Neutrophil (primary cell): ENCODE measurements around the gene EPHX1.
A peak's percentile ranks its signal among the peaks of the same experiment; 100 is the strongest.
"Not testable (repeated sequence)": the region's sequence is repeated elsewhere in the genome, so short reads cannot be mapped to it uniquely, and the experiment has no call there.

ENCODE experiments used
- H3K27ac ChIP-seq: fragments of 200-600 bp; sonication (generic); 2 replicates; pipeline ENCODE4 v1.5.1; 2016; ENCODE audit warnings: mild to moderate bottlenecking, moderate library complexity
- H3K27me3 ChIP-seq: fragments of 200-600 bp; sonication (generic); 2 replicates; pipeline ENCODE4 v1.6.0; 2016; ENCODE audit warnings: mild to moderate bottlenecking
- H3K36me3 ChIP-seq: fragments of 200-600 bp; sonication (generic); 2 replicates; pipeline ENCODE4 v1.5.1; 2017
- H3K4me1 ChIP-seq, 2 experiments: fragments of 200-600 bp in 1 of 2; sonication (generic) in 1 of 2; 1 replicate in 1 of 2; 2 replicates in 1 of 2; pipeline versions ENCODE4 v1.5.1 to v1.6.1; 2013 to 2016; ENCODE audit warnings: low read depth in 1 of 2, low read length in 1 of 2, mild to moderate bottlenecking in 1 of 2, moderate library complexity in 1 of 2; ENCODE audit not compliant: control insufficient read depth in 1 of 2, insufficient read depth in 1 of 2
- H3K4me3 ChIP-seq, 2 experiments: fragments of 200-600 bp in 1 of 2; sonication (generic) in 1 of 2; 1 replicate in 1 of 2; 2 replicates in 1 of 2; pipeline ENCODE4 v1.5.1; 2013 to 2016; ENCODE audit warnings: low read depth in 1 of 2, low read length in 1 of 2, mild to moderate bottlenecking in 1 of 2, moderate library complexity in 1 of 2
- H3K9me3 ChIP-seq: fragments of 200-600 bp; sonication (generic); 2 replicates; pipeline ENCODE4 v1.5.1; 2016
- CTCF ChIP-seq: fragments of 200-600 bp; sonication (generic); IDR thresholded peaks from 2 replicates; pipeline ENCODE4 v1.5.1; 2016; ENCODE audit warnings: antibody characterized with exemption

Gene EPHX1

GRCh38 chr1:225835856-225836255, 25.9 kb downstream of the EPHX1 start:
- no peak overlapping the region for H3K4me3 ChIP-seq
- peak overlapping the region; percentile 79 for H3K27ac ChIP-seq
- H3K27me3 ChIP-seq: no peaks in the 10 kb centered on the region
- no peak for TF ChIP-seq CTCF
- peaks cover 18 to 22% of the 10 kb centered on the region in 2 experiments for H3K4me1 ChIP-seq
- H3K9me3 ChIP-seq: no peaks in the 10 kb centered on the region
- peaks cover 10% of the 10 kb centered on the region for H3K36me3 ChIP-seq

GRCh38 chr1:225836296-225836695, 26.4 kb downstream of the EPHX1 start:
- peaks cover 18 to 22% of the 10 kb centered on the region in 2 experiments for H3K4me1 ChIP-seq
- H3K4me3 ChIP-seq, H3K36me3 ChIP-seq, H3K27me3 ChIP-seq, H3K9me3 ChIP-seq: not testable (repeated sequence)
- H3K27ac ChIP-seq: peak overlapping the region; percentile 79

- Histone ChIP-seq H3K4me1 (peaks cover 18 to 22% of the 10 kb centered on the region in 2 experiments), H3K4me3 (no peak overlapping the region), H3K9me3 (no peaks in the 10 kb centered on the region), H3K27ac (no peak overlapping the region), H3K36me3 (peaks cover 6% of the 10 kb centered on the region), H3K27me3 (no peaks in the 10 kb centered on the region)
- no peak for TF ChIP-seq CTCF
Measured at GRCh38 chr1:225838793-225839192, 28.9 kb downstream of the EPHX1 start.

DNA sequence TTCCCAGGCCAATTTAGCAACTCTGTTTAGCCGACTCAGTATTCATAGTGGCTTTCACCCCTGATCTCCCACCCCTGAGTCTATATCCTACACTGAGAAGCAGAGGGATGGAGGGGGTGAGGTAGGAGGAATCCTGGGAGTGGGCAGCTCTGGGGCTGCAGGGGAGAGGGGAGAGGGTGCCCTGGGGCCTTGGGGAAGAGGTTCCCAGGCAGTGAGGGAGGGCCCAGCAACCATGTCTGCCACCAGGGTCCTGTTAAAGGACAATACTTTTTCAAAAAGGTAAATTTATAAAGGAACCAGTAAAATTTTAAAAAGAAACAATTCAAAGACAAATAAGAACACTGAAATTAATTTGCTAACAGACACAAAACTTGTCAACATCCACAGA, 30.3 kb downstream of the EPHX1 start:
- H3K27me3 ChIP-seq: no peaks in the 10 kb centered on the region
- no peaks in the 10 kb centered on the region for H3K9me3 ChIP-seq
- H3K27ac ChIP-seq: no peak overlapping the region
- TF ChIP-seq CTCF: no peak
- peaks cover 20% of the 10 kb centered on the region for H3K36me3 ChIP-seq
- H3K4me1 ChIP-seq: peaks cover 18 to 22% of the 10 kb centered on the region in 2 experiments
- H3K4me3 ChIP-seq: no peak overlapping the region

DNA sequence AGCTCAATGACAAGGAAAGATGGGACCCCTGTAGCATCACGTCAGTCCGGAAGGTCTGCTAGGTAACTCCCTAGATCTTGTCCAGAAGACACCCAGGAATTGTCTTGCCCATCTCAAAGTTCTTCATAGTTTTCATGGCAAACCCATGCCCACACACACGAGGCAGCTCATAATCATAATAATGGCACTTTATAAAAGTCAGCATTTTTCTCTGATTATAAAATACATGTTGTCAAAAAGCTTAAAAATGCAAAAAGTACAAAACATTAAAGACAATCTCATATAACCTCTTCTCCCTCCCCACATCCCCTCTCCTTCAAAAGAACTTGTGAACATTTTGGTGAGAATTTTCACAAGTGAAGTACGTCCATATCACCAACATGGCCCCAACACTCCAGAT, 30.8 kb downstream of the EPHX1 start:
- TF ChIP-seq CTCF: no peak
- Histone ChIP-seq H3K4me3 (no peak overlapping the region), H3K4me1 (peaks cover 18 to 21% of the 10 kb centered on the region in 2 experiments), H3K36me3 (peaks cover 25% of the 10 kb centered on the region), H3K27ac (no peak overlapping the region), H3K9me3 (no peaks in the 10 kb centered on the region), H3K27me3 (no peaks in the 10 kb centered on the region)

DNA sequence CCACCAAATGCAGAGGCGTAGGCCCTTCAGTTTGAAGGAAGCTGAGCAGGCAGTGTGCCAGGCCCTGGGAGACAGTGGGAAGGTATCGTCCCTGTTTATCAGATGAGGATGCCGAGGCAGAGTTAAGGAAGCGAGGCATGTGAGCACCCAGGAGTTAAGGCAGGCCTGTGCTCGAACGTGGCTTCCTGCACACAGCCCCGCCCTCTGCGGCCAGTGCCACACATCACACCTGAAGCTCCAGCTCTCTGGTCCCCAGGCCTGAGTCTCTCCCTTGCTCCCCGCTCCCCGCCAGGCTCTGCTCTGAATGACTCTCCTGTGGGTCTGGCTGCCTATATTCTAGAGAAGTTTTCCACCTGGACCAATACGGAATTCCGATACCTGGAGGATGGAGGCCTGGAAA, 32.1 kb downstream of the EPHX1 start:
- Histone ChIP-seq H3K27ac (peak overlapping the region; percentile 42), H3K4me1 (peaks cover 4 to 7% of the 10 kb centered on the region in 2 experiments), H3K4me3 (no peak overlapping the region), H3K9me3 (no peaks in the 10 kb centered on the region), H3K36me3 (peaks cover 39% of the 10 kb centered on the region), H3K27me3 (no peaks in the 10 kb centered on the region)
- no peak for TF ChIP-seq CTCF
